CD4-positive, alpha-beta T cell (primary cell): ENCODE measurements around the gene MNT. TPM values are rescaled to one million over a fixed set of nuclear protein-coding genes. Genes with fewer than 3 reads are reported as not detected.

Source experiments
- ATAC-seq: fragments of 200-7000 bp; cut with Tn5 transposase; one replicate; pipeline ENCODE4 v1.10.0; 2022; ENCODE audit warnings: mild to moderate bottlenecking; ENCODE audit not compliant: poor library complexity
- CTCF ChIA-PET: fragments of 350-600 bp; sonication (Branson Sonifier 250); formaldehyde crosslinking; loops from one replicate; lab custom pipeline; 2021; ENCODE audit warnings: antibody characterized with exemption, inconsistent platforms; lab: Charles Lee
- POLR2A ChIA-PET: fragments of 350-600 bp; sonication (Branson Sonifier 250); formaldehyde crosslinking; loops from one replicate; lab custom pipeline; 2021; ENCODE audit warnings: antibody characterized with exemption, inconsistent platforms; lab: Charles Lee
- DNase-seq, 14 experiments: peaks; one replicate each; pipeline ENCODE4 v3.0.0-alpha.2; 2013 to 2020; ENCODE audit warnings: mixed read lengths in 2 of 14
- H3K27ac ChIP-seq, 2 donors: one replicate each; pipeline versions ENCODE4 v1.5.1 to v1.7.0; 2013; ENCODE audit warnings: low read length in 2 of 2, low read depth in 1 of 2, mild to moderate bottlenecking in 1 of 2
- H3K27me3 ChIP-seq, 2 experiments: 1 replicate in 1 of 2; 2 replicates in 1 of 2; pipeline versions ENCODE4 v1.6.1 to v1.7.0; 2013; ENCODE audit warnings: low read length in 2 of 2, control low read depth in 1 of 2, mild to moderate bottlenecking in 1 of 2, moderate library complexity in 1 of 2; ENCODE audit not compliant: insufficient read depth in 2 of 2, control insufficient read depth in 1 of 2
- H3K36me3 ChIP-seq: one replicate; pipeline ENCODE4 v1.6.1; 2013; ENCODE audit warnings: low read length, control low read depth; ENCODE audit not compliant: insufficient read depth
- H3K4me1 ChIP-seq: one replicate; pipeline ENCODE4 v1.6.1; 2013; ENCODE audit warnings: low read length, control low read depth; ENCODE audit not compliant: insufficient read depth
- H3K4me3 ChIP-seq: one replicate; pipeline ENCODE4 v1.5.1; 2013; ENCODE audit warnings: mild to moderate bottlenecking, low read length, moderate library complexity
- H3K9me3 ChIP-seq, 2 experiments: 1 replicate in 1 of 2; 2 replicates in 1 of 2; pipeline versions ENCODE4 v1.6.1 to v1.7.0; 2013; ENCODE audit warnings: low read length in 2 of 2, mild to moderate bottlenecking in 2 of 2, control low read depth in 1 of 2, moderate library complexity in 1 of 2; ENCODE audit not compliant: control insufficient read depth in 1 of 2, insufficient read depth in 1 of 2
- H3K27ac Mint-ChIP-seq: one replicate; pipeline ENCODE4 v1.8.0; 2020; ENCODE audit warnings: mixed read lengths
- H3K27me3 Mint-ChIP-seq: one replicate; pipeline ENCODE4 v1.8.0; 2021; ENCODE audit warnings: mixed read lengths
- H3K36me3 Mint-ChIP-seq: one replicate; pipeline ENCODE4 v1.8.0; 2021; ENCODE audit warnings: low read depth, mixed read lengths
- H3K4me1 Mint-ChIP-seq: one replicate; pipeline ENCODE4 v1.8.0; 2021; ENCODE audit warnings: low read depth, mixed read lengths
- H3K4me3 Mint-ChIP-seq: one replicate; pipeline ENCODE4 v1.8.0; 2020; ENCODE audit warnings: mild to moderate bottlenecking, mixed read lengths
- H3K9me3 Mint-ChIP-seq: one replicate; pipeline ENCODE4 v1.8.0; 2020; ENCODE audit warnings: mixed read lengths
- CTCF ChIP-seq: fragments of 200-600 bp; IDR thresholded peaks from one replicate; pipeline ENCODE4 v1.8.0; 2022; ENCODE audit warnings: antibody characterized with exemption, mild to moderate bottlenecking
- intact Hi-C, 2 experiments: fragments of 100-400 bp; cut with DNase I in 1 of 2; cut with micrococcal nuclease in 1 of 2; formaldehyde crosslinking; loops; one replicate each; pipeline versions ENCODE4 v1.15.1 to v1.9.0; 2023 to 2025; cut with DNase I, micrococcal nuclease
- total RNA-seq, 174 experiments: library from RNA in 2 of 174; stranded (reverse) in 2 of 174; gene quantifications; one replicate each; pipeline ENCODE4 v1.2.3 and lab custom pipeline; 2021 to 2026

MNT gene
- total RNA-seq, 2 experiments from 2014 or later = 111 to 118 TPM

GRCh38 chr17:2435862-2436261 is 35.0 kb upstream of the MNT start:
- H3K27me3 ChIP-seq = no peaks in the 10 kb centered on the region
- H3K4me1 Mint-ChIP-seq = no peaks in the 10 kb centered on the region

GRCh38 chr17:2435181-2435741 is 34.4 kb upstream of the MNT start:
- Mint-ChIP-seq H3K4me1 (no peaks in the 10 kb centered on the region), H3K27ac (no peak overlapping the region), H3K9me3 (no peaks in the 10 kb centered on the region), H3K36me3 (peaks cover 80% of the 10 kb centered on the region), H3K27me3 (no peaks in the 10 kb centered on the region), H3K4me3 (no peak overlapping the region)
- DNase-seq = no peak
- TF ChIP-seq CTCF = no peak
- no peak for ATAC-seq
- POLR2A ChIA-PET = interaction anchor here (0.6 kb wide), 2 partner anchors 9 to 27 kb away, joined by 3 read pairs; no protein-coding TSS in a partner anchor
- H3K9me3 ChIP-seq = no peaks in the 10 kb centered on the region
- CTCF ChIA-PET = no interaction called here
- H3K4me3 ChIP-seq = no peak overlapping the region
- H3K27me3 ChIP-seq = no peaks in the 10 kb centered on the region
- H3K27ac ChIP-seq = no peak overlapping the region
- peaks cover 68% of the 10 kb centered on the region for H3K36me3 ChIP-seq
- H3K4me1 ChIP-seq = no peaks in the 10 kb centered on the region
- intact Hi-C loops = no loop called here

More at GRCh38 chr17:2435862-2436261, 35.0 kb upstream of the MNT start:
- CTCF ChIA-PET = no interaction called here
- Histone ChIP-seq H3K27ac (no peak overlapping the region), H3K4me3 (no peak overlapping the region), H3K4me1 (no peaks in the 10 kb centered on the region), H3K36me3 (peaks cover 69% of the 10 kb centered on the region), H3K9me3 (no peaks in the 10 kb centered on the region)
- Mint-ChIP-seq H3K4me3 (no peak overlapping the region), H3K9me3 (no peaks in the 10 kb centered on the region), H3K36me3 (peaks cover 86% of the 10 kb centered on the region), H3K27me3 (no peaks in the 10 kb centered on the region), H3K27ac (no peak overlapping the region)
- no peak for TF ChIP-seq CTCF
- intact Hi-C loops = no loop called here
- POLR2A ChIA-PET = interaction anchor here (0.6 kb wide), 1 partner anchor 28 kb away, joined by 3 read pairs; no protein-coding TSS in a partner anchor
- DNase-seq (no peak), ATAC-seq (no peak)

GRCh38 chr17:2433696-2434095 is 32.8 kb upstream of the MNT start:
- Histone ChIP-seq H3K4me1 (no peaks in the 10 kb centered on the region), H3K4me3 (no peak overlapping the region), H3K9me3 (no peaks in the 10 kb centered on the region), H3K36me3 (peaks cover 56% of the 10 kb centered on the region), H3K27ac (no peak overlapping the region), H3K27me3 (no peaks in the 10 kb centered on the region)
- Mint-ChIP-seq H3K27me3 (no peaks in the 10 kb centered on the region), H3K4me1 (no peaks in the 10 kb centered on the region), H3K36me3 (peaks cover 75% of the 10 kb centered on the region), H3K27ac (no peak overlapping the region), H3K4me3 (no peak overlapping the region), H3K9me3 (no peaks in the 10 kb centered on the region)
- POLR2A ChIA-PET = no interaction called here
- DNase-seq = no peak
- TF ChIP-seq CTCF = no peak
- intact Hi-C loops = no loop called here
- CTCF ChIA-PET = no interaction called here
- ATAC-seq = no peak
